Mesendoderm (in vitro differentiated cells): ENCODE measurements around the gene CCDC68.

Experiments
- DNase-seq: peaks from one replicate; pipeline ENCODE4 v3.0.0; 2013
- H2AK5ac ChIP-seq: 2 replicates; pipeline ENCODE4 v1.6.1; 2013; ENCODE audit warnings: low read length, inconsistent platforms
- H2BK120ac ChIP-seq: 2 replicates; pipeline ENCODE4 v1.6.1; 2013; ENCODE audit warnings: low read depth, mild to moderate bottlenecking, low read length, moderate library complexity, mixed read lengths
- H2BK15ac ChIP-seq: replicated peaks from 2 replicates; pipeline ENCODE4 v1.6.1; 2013; ENCODE audit warnings: low read depth, mild to moderate bottlenecking, moderate library complexity
- H2BK5ac ChIP-seq: 2 replicates; pipeline ENCODE4 v1.6.1; 2013; ENCODE audit warnings: low read length, inconsistent platforms
- H3K18ac ChIP-seq: 2 replicates; pipeline ENCODE4 v1.6.1; 2013; ENCODE audit warnings: mild to moderate bottlenecking, low read length, mixed read lengths
- H3K23ac ChIP-seq: one replicate; pipeline ENCODE4 v1.6.1; 2013; ENCODE audit warnings: low read length
- H3K27ac ChIP-seq: 2 replicates; pipeline ENCODE4 v1.5.1; 2013; ENCODE audit warnings: low read depth, mild to moderate bottlenecking, inconsistent platforms, low read length, moderate library complexity
- H3K27me3 ChIP-seq: 2 replicates; pipeline ENCODE4 v1.6.1; 2013; ENCODE audit warnings: low read length, control low read depth, mild to moderate bottlenecking, inconsistent platforms; ENCODE audit not compliant: insufficient read depth, poor library complexity
- H3K36me3 ChIP-seq: 2 replicates; pipeline ENCODE4 v1.6.1; 2013; ENCODE audit warnings: low read length, inconsistent platforms; ENCODE audit not compliant: control insufficient read depth, insufficient read depth
- H3K4ac ChIP-seq: one replicate; pipeline ENCODE4 v1.6.1; 2013; ENCODE audit warnings: low read depth, mild to moderate bottlenecking, low read length, moderate library complexity
- H3K4me1 ChIP-seq: 2 replicates; pipeline ENCODE4 v1.6.1; 2013; ENCODE audit warnings: low read depth, low read length, inconsistent platforms; ENCODE audit not compliant: control insufficient read depth
- H3K4me2 ChIP-seq: 2 replicates; pipeline ENCODE4 v1.6.1; 2013; ENCODE audit warnings: low read length
- H3K4me3 ChIP-seq: 2 replicates; pipeline ENCODE4 v1.5.1; 2013; ENCODE audit warnings: mild to moderate bottlenecking, low read length
- H3K56ac ChIP-seq: one replicate; pipeline ENCODE4 v1.6.1; 2013; ENCODE audit warnings: low read length
- H3K79me1 ChIP-seq: 2 replicates; pipeline ENCODE4 v1.6.1; 2013; ENCODE audit warnings: low read length, inconsistent platforms
- H3K79me2 ChIP-seq: 2 replicates; pipeline ENCODE4 v1.6.1; 2013; ENCODE audit warnings: mild to moderate bottlenecking, low read length; ENCODE audit not compliant: control insufficient read depth, insufficient read depth
- H3K9ac ChIP-seq: 2 replicates; pipeline ENCODE4 v1.6.1; 2013; ENCODE audit warnings: low read length, inconsistent platforms
- H4K5ac ChIP-seq: one replicate; pipeline ENCODE4 v1.6.1; 2013; ENCODE audit warnings: low read length
- H4K8ac ChIP-seq: one replicate; pipeline ENCODE4 v1.6.1; 2013; ENCODE audit warnings: low read depth, mild to moderate bottlenecking, control low read depth, low read length, moderate library complexity
- WGBS: extraction: QIAGEN DNeasy Blood & Tissue Kit; methylation state at CpG from one replicate; pipeline ENCODE4 v1.1.7; 2013; ENCODE audit warnings: low lambda C conversion rate, missing lambda C conversion rate; ENCODE audit not compliant: insufficient coverage; ENCODE audit errors: extremely low coverage; 5-methylcytosine and 5-hydroxymethylcytosine counted together

Gene CCDC68

GRCh38 chr18:54939361-54939917 lies 19.8 kb downstream of the CCDC68 start:
- Histone ChIP-seq H3K9ac (no peak overlapping the region), H4K5ac (no peak overlapping the region), H2BK15ac (no peak overlapping the region), H4K8ac (no peak overlapping the region), H2BK5ac (no peak overlapping the region), H3K4ac (no peak overlapping the region), H3K79me1 (no peaks in the 10 kb centered on the region), H3K4me1 (no peaks in the 10 kb centered on the region), H3K36me3 (no peaks in the 10 kb centered on the region), H3K27me3 (no peaks in the 10 kb centered on the region), H3K18ac (no peak overlapping the region), H3K23ac (no peak overlapping the region), H3K27ac (no peak overlapping the region), H2AK5ac (no peak overlapping the region), H2BK120ac (no peak overlapping the region), H3K79me2 (no peaks in the 10 kb centered on the region), H3K4me3 (no peak overlapping the region), H3K4me2 (no peak overlapping the region), H3K56ac (no peak overlapping the region)
- DNase-seq, result no peak
- no CpG with 5 or more reads among the region's 7 CpGs for WGBS

GRCh38 chr18:54938506-54938905 lies 20.8 kb downstream of the CCDC68 start:
- no peak overlapping the region for H3K4ac ChIP-seq
- no peak for DNase-seq
- H3K4me3 ChIP-seq, result no peak overlapping the region
- H3K4me1 ChIP-seq, result no peaks in the 10 kb centered on the region
- H4K8ac ChIP-seq, result no peak overlapping the region
- WGBS, result no CpG with 5 or more reads among the region's 3 CpGs
- H2AK5ac ChIP-seq, result no peak overlapping the region
- no peak overlapping the region for H4K5ac ChIP-seq
- H3K9ac ChIP-seq, result no peak overlapping the region
- no peak overlapping the region for H3K18ac ChIP-seq
- H3K23ac ChIP-seq, result no peak overlapping the region
- H3K56ac ChIP-seq, result no peak overlapping the region
- no peak overlapping the region for H3K4me2 ChIP-seq
- no peak overlapping the region for H3K27ac ChIP-seq
- no peaks in the 10 kb centered on the region for H3K79me2 ChIP-seq
- no peak overlapping the region for H2BK120ac ChIP-seq
- H2BK15ac ChIP-seq, result no peak overlapping the region
- H3K27me3 ChIP-seq, result no peaks in the 10 kb centered on the region
- no peaks in the 10 kb centered on the region for H3K79me1 ChIP-seq
- no peaks in the 10 kb centered on the region for H3K36me3 ChIP-seq
- H2BK5ac ChIP-seq, result no peak overlapping the region

- no peaks in the 10 kb centered on the region for H3K79me2 ChIP-seq
- no peak overlapping the region for H3K27ac ChIP-seq
- H2BK15ac ChIP-seq, result no peak overlapping the region
- no peak overlapping the region for H3K4me3 ChIP-seq
- DNase-seq, result no peak
- H2BK120ac ChIP-seq, result no peak overlapping the region
- no peak overlapping the region for H3K18ac ChIP-seq
- H3K27me3 ChIP-seq, result no peaks in the 10 kb centered on the region
- no peak overlapping the region for H2AK5ac ChIP-seq
- H2BK5ac ChIP-seq, result no peak overlapping the region
- no peak overlapping the region for H3K9ac ChIP-seq
- WGBS, result no CpG with 5 or more reads among the region's 1 CpG
- no peak overlapping the region for H3K4me2 ChIP-seq
- no peak overlapping the region for H3K23ac ChIP-seq
- H3K36me3 ChIP-seq, result no peaks in the 10 kb centered on the region
- no peaks in the 10 kb centered on the region for H3K4me1 ChIP-seq
- no peak overlapping the region for H4K8ac ChIP-seq
- H3K4ac ChIP-seq, result no peak overlapping the region
- H3K56ac ChIP-seq, result no peak overlapping the region
- no peaks in the 10 kb centered on the region for H3K79me1 ChIP-seq
- no peak overlapping the region for H4K5ac ChIP-seq
Measured at GRCh38 chr18:54932472-54932871, 26.8 kb downstream of the CCDC68 start.

- Histone ChIP-seq H3K18ac (no peak overlapping the region), H2BK120ac (no peak overlapping the region), H3K4me1 (no peaks in the 10 kb centered on the region), H3K23ac (no peak overlapping the region), H3K27ac (no peak overlapping the region), H3K4me2 (no peak overlapping the region), H3K4me3 (no peak overlapping the region), H4K5ac (no peak overlapping the region), H3K79me2 (no peaks in the 10 kb centered on the region), H2BK5ac (no peak overlapping the region), H3K79me1 (no peaks in the 10 kb centered on the region), H3K56ac (no peak overlapping the region), H2AK5ac (no peak overlapping the region), H3K27me3 (no peaks in the 10 kb centered on the region), H4K8ac (no peak overlapping the region), H2BK15ac (no peak overlapping the region), H3K4ac (no peak overlapping the region), H3K9ac (no peak overlapping the region), H3K36me3 (no peaks in the 10 kb centered on the region)
- DNase-seq, result peak; percentile 33
- WGBS, result no CpG with 5 or more reads among the region's 4 CpGs
Measured at GRCh38 chr18:54931152-54931551, 28.1 kb downstream of the CCDC68 start.

- H4K5ac ChIP-seq, result no peak overlapping the region
- WGBS, result no CpG with 5 or more reads among the region's 2 CpGs
- no peak overlapping the region for H2BK120ac ChIP-seq
- H3K23ac ChIP-seq, result no peak overlapping the region
- H3K4me3 ChIP-seq, result no peak overlapping the region
- no peak overlapping the region for H2AK5ac ChIP-seq
- H3K56ac ChIP-seq, result no peak overlapping the region
- no peaks in the 10 kb centered on the region for H3K36me3 ChIP-seq
- no peak overlapping the region for H3K9ac ChIP-seq
- no peaks in the 10 kb centered on the region for H3K79me2 ChIP-seq
- H3K79me1 ChIP-seq, result no peaks in the 10 kb centered on the region
- DNase-seq, result no peak
- H3K4me2 ChIP-seq, result no peak overlapping the region
- H3K18ac ChIP-seq, result no peak overlapping the region
- no peak overlapping the region for H2BK5ac ChIP-seq
- H2BK15ac ChIP-seq, result no peak overlapping the region
- H3K4ac ChIP-seq, result no peak overlapping the region
- no peak overlapping the region for H4K8ac ChIP-seq
- no peaks in the 10 kb centered on the region for H3K4me1 ChIP-seq
- no peaks in the 10 kb centered on the region for H3K27me3 ChIP-seq
- H3K27ac ChIP-seq, result no peak overlapping the region
Measured at GRCh38 chr18:54928236-54928635, 31.0 kb downstream of the CCDC68 start.

GRCh38 chr18:54926593-54927325 lies 32.5 kb downstream of the CCDC68 start:
- DNase-seq, result no peak
- Histone ChIP-seq H3K4me2 (no peak overlapping the region), H2BK120ac (no peak overlapping the region), H3K79me1 (no peaks in the 10 kb centered on the region), H3K23ac (no peak overlapping the region), H3K9ac (no peak overlapping the region), H3K79me2 (no peaks in the 10 kb centered on the region), H3K4me1 (no peaks in the 10 kb centered on the region), H3K27ac (no peak overlapping the region), H3K4ac (no peak overlapping the region), H2BK5ac (no peak overlapping the region), H2AK5ac (no peak overlapping the region), H2BK15ac (no peak overlapping the region), H3K27me3 (no peaks in the 10 kb centered on the region), H3K18ac (no peak overlapping the region), H4K8ac (no peak overlapping the region), H3K4me3 (no peak overlapping the region), H3K36me3 (no peaks in the 10 kb centered on the region), H4K5ac (no peak overlapping the region), H3K56ac (no peak overlapping the region)
- no CpG with 5 or more reads among the region's 3 CpGs for WGBS
